Measurements from ENCODE around the gene XPC. TPM values are rescaled to one million over a fixed set of nuclear protein-coding genes. Genes with fewer than 3 reads are reported as not detected.

XPC gene
- total and polyA plus RNA-seq, 4 donors, result 12.7 to 26.7 (median 14.2) TPM

DNA sequence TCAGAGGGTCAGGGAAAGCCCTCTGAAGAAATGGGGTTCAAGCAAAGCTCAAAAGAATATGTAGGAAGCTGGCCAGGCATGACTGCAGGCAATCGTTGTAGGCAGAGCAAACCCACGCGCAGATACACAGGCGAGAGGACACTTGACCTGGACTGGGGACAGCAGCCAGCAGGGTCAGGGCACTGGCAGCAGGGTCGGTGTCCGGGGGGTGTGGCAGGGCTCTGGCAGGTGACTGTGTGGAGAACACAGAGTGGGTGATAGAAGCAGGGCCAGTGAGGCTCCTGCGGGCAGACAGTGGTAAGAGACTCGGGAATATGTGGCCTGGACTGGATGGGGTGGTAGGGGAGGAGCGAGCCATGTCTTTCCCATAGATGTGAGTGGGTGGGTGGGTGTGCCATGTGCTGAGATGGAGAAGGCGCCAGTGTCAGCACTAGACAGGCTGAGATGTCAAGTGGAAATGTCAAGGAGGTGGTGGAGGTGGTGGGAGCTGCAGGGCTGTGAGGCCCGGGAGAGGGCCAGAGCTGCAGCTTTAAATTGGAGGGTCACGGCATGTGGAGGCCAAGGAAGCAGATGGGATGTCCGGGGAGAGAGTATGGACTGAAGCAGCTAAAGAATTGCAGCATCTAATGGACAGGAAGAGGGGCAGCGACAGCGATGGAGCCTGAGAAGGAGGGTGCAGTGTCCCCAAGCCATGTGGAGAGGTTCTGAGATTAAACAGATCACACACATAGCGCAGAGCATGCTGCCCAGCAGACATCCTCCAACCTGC, 40.1 kb downstream of the XPC start (continued):
- TF ChIP-seq FOXA2 (IDR thresholded peaks at IDR 0.05), result peak; percentile 18
- peak; percentile 53 for TF ChIP-seq REST (IDR thresholded peaks at IDR 0.05)
- TF ChIP-seq EGR1 (IDR thresholded peaks at IDR 0.05; ENCODE audit: low read depth in 2 of 2), result no peak
- TF ChIP-seq SP1 (IDR thresholded peaks at IDR 0.05), result peak; percentile 82
- peak; percentile 60 for TF ChIP-seq HNF4G (IDR thresholded peaks at IDR 0.05)

- H3K4me1 ChIP-seq (ENCODE audit: control insufficient read depth in 4 of 4, insufficient read depth in 4 of 4, low read length in 3 of 4), result peaks cover 21 to 66% (median 54%) of the 10 kb centered on the region in 4 donors
- H3K36me3 ChIP-seq (ENCODE audit: control insufficient read depth in 4 of 4, insufficient read depth in 3 of 4, low read depth in 1 of 4, low read length in 3 of 4), result peaks cover 3 to 38% (median 22%) of the 10 kb centered on the region in 4 donors
- H3K9ac ChIP-seq (ENCODE audit: low read depth in 1 of 2, low read length in 2 of 2), result no peak overlapping the region
- no peak overlapping the region for H3K4me3 ChIP-seq (ENCODE audit: low read depth in 1 of 3, low read length in 3 of 3)
- H3K27me3 ChIP-seq (ENCODE audit: control insufficient read depth in 4 of 4, insufficient read depth in 4 of 4, low read length in 3 of 4), result no peaks in the 10 kb centered on the region
- DNase-seq (ENCODE audit: low spot score), result no peak
- no peak for TF ChIP-seq REST (IDR thresholded peaks at IDR 0.05)
- TF ChIP-seq RXRA (IDR thresholded peaks at IDR 0.05), result peak in 1 of 2 donors; percentile 37
- peak in 1 of 2 donors; percentile 50 for TF ChIP-seq HNF4A (conservative IDR thresholded peaks at IDR 0.05)
- TF ChIP-seq, protein P1, sequence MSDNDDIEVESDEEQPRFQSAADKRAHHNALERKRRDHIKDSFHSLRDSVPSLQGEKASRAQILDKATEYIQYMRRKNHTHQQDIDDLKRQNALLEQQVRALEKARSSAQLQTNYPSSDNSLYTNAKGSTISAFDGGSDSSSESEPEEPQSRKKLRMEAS (IDR thresholded peaks at IDR 0.05), result no peak
- no peak for TF ChIP-seq EGR1 (IDR thresholded peaks at IDR 0.05; ENCODE audit: low read depth in 2 of 2)
- no peak for TF ChIP-seq CTCF (IDR thresholded peaks at IDR 0.05; ENCODE audit: low read depth, low read length, missing input control)
- no peaks in the 10 kb centered on the region for H3K9me3 ChIP-seq (ENCODE audit: control insufficient read depth in 4 of 4, low read length in 3 of 4)
- peak overlapping the region in 1 of 2 donors; percentile 23 for H3K27ac ChIP-seq (ENCODE audit: low read depth in 1 of 2, low read length in 2 of 2)
- 46% methylated on average over 3 of the region's 3 CpGs for WGBS
These were observed 41.0 kb downstream of the XPC start for GRCh38 chr3:14137445-14137844.
